ENCODE data around the gene SHMT2.
A peak's percentile ranks its signal among the peaks of the same experiment; 100 is the strongest.

The SHMT2 gene

DNA sequence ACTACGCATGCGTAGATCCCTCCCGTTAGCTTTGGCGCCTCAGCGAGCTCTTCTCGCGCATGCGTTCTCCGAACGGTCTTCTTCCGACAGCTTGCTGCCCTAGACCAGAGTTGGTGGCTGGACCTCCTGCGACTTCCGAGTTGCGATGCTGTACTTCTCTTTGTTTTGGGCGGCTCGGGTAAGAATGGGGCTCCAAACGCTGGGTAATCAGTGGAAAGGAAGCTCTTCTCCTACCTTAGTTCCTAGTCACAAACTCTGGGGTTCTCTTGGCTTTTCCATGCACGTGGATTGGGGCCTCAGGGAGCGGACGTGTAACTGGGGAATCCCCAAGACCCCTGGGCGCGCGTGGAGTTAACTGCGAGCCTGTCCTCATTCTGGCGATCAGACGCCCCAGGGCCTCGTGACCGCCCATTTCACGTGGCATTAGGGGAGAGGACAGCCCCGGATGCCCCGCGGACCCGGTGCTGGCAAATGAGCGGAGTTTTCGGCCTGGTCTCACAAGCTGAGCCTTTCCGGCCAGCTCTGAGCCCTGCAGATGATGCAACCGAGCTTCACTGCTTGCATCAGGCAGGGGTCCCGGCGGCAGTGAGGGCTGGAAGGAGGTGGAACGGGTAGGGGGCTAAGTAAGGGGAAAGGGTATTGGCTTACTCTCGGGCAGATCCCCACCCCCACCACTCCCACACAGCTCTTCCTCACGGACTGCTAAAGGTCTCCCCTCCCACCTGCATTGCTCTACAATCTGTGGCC is at the start of gene SHMT2:
TSS of gene SHMT2 (plus strand) at position 78 of the 747 bp plus-strand sequence. CDS start at position 146, 68 bp downstream.
- peak; percentile 94 to 97 for DNase-seq

DNA sequence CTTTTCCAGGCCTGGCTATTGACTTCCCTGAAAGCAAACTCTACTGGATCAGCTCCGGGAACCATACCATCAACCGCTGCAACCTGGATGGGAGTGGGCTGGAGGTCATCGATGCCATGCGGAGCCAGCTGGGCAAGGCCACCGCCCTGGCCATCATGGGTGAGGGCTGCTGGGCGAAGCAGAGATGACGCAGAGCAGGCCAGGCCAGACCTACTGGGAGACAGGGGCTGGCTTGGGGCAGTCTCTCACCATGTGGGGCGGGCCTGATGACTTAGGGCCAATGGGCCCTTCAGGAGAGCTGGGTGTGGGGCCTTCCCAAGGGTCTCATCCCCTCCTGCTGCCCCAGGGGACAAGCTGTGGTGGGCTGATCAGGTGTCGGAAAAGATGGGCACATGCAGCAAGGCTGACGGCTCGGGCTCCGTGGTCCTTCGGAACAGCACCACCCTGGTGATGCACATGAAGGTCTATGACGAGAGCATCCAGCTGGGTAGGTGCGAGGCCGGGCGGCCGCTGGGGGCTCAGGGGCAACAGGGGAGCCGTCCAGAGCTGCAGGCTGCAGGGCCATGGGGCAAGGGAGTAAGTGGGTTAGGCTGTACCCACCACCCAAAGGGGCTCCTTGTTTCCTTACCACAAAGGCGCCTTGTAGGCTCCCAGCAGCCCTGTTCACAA is 49.1 kb upstream of the SHMT2 start:
- no peak for DNase-seq

DNA sequence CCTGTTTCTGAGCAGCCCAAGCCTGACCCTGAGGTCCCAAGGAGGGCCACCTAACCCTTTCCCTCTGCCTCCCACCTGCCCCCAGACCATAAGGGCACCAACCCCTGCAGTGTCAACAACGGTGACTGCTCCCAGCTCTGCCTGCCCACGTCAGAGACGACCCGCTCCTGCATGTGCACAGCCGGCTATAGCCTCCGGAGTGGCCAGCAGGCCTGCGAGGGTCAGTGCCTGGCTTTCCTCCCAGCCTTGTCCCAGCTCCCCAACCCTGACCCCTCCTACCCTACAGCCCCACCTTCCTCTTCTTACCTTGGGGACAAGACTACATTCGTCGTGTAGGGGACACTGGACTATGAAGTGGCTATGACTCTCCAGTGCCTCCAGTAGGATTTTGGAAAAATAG is 48.4 kb upstream of the SHMT2 start:
- DNase-seq: no peak

DNA sequence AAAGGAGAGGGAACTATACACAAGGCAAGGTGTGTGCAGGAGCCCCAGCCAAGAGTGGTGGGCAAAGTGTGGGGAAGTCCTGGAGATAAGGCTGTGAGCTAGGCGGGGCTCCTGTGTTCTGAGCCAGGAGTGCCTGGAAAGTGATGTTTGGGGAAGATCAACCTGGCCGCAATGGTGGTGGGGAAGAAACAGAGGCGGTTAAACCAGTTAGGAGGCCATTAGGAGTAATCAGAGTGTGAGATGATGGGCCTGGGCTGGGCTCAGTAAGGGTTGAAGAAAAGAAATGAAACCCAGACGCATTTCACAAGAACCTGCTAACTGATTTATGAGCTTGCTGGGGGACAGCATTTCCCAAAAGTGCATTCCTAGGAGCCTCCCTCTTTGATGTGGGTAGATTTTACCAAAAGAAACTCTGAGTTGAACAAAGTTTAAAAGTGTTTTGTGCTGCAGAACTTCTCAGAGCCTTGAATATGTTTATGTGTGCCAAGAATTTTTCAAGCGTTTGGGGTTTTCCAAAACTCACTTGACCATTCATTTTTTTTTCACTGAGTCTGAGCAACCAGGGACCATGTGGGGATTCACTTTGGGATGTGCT is 47.9 kb upstream of the SHMT2 start:
- DNase-seq: no peak

DNA sequence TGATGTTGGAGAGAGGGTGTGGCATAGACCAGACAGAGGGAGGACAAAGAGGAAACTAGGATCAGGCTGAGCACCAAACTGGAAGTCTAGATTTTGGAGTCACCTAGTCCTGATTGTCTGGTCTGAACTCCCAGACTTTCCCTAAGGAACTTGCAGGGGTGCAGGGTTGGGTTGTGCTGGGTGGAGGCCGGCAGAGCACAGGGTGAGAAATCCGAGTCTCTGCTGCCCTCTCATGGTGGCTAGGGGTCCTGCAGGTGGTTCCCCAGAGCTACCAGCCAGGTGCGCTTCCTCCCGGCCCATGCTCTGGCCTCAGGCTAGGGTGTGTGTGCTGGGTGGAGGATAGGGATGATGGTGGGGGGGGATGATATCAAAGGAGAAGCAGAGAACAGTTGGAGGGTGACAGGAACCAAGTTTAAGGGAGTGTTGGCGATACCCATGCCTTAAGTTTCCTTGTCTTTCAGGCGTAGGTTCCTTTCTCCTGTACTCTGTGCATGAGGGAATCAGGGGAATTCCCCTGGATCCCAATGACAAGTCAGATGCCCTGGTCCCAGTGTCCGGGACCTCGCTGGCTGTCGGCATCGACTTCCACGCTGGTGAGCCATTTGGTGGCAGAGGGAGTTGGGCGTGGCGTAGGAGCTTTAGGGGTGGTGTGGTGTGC is 46.5 kb upstream of the SHMT2 start:
- peak; percentile 70 to 78 for DNase-seq

DNA sequence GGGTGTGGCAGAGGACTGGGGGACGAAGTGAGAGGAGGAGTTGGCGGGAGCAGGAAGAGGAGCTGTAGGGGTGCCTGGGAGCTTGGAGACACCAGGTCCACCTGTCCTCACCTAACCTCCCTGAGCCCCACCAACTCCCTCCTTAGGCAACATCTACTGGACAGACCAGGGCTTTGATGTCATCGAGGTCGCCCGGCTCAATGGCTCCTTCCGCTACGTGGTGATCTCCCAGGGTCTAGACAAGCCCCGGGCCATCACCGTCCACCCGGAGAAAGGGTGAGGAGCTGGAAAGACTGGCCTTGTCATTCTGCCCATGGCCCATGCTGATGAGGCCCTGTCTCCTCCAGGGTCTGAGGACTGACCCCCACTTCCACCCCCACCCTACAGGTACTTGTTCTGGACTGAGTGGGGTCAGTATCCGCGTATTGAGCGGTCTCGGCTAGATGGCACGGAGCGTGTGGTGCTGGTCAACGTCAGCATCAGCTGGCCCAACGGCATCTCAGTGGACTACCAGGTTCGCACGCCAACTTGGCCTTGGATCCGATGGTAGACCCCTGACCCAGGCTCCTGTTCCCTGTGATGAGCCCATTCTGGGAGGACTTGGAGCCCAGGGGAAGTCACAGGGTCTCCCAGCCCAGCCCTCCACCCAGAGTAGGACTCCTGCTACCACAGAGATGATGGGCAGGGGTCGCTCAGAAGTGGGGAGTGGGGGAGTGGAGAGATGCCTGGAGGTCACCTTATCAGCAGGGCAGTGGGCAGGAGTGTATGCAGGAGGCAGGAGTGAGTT is 45.4 kb upstream of the SHMT2 start:
- DNase-seq: no peak

DNA sequence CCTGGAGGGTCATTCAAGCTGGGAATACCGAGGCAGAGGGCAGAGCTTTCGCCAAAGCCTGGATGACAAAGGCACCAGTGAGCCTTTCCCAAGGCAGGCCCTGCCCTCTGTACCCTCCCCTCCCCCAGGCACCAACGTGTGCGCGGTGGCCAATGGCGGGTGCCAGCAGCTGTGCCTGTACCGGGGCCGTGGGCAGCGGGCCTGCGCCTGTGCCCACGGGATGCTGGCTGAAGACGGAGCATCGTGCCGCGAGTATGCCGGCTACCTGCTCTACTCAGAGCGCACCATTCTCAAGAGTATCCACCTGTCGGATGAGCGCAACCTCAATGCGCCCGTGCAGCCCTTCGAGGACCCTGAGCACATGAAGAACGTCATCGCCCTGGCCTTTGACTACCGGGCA is 44.1 kb upstream of the SHMT2 start:
- no peak for DNase-seq

DNA sequence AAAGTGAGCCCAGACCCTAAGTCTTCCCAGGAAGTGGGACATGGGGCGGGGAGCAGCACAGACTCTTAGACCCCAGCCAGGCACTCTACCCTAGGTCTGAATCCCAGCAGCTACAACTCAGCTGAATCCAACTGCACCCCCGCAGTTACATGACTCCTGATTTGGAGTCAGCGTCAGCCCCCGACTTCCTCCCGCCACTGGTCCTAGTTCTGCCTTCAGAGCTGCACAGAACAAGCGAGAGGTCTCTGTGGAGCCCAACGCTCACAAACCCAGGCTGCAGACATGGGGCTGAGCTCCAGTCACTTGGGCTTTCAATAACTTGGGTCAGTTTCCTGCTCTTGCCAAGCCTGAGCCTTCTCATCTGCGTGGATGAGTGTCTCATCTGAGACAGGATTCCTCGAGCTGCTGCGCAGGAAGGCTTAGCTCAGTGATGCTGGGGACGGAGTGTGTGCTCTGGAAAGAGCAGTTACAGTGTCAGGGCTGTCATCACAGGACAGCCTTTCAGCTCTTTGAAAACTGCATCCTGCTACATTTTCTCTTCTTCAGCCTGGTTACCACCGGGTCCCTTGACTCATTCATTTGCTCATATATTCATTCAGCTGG is 43.5 kb upstream of the SHMT2 start:
- DNase-seq: no peak

DNA sequence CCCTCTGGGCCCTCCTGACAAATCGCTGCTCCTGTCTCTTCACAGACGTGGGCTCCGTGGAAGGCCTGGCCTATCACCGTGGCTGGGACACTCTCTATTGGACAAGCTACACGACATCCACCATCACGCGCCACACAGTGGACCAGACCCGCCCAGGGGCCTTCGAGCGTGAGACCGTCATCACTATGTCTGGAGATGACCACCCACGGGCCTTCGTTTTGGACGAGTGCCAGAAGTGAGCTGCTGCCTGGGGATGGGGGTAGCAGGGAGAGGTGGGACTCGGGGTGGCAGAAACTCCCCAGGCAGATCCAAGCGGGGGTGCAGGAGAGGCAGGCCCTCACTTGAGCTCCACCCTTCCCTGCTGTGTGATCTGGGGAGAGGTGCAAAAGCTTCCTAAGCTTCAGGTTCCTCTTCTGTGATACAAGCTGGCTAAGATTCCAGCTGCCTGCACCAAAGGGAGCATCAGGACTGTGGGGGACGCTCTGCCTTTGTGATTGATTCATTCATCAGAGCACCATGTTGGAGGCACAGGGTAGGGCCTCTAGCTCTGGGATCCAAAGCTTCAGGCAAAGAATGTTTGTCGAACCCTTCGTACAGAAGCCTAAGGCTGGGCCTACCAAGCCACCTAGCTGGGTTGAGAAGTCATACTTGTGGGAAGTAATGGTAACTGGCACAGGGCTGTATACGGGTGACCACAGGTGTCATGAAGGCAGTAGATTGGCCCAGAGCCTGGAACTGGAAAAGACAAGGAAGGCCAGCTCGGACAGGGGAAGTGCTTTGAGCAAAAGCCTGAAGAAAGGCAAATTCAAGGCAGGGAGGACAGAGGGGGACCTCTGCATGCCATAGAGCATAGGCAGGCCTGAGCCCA is 42.1 kb upstream of the SHMT2 start:
- DNase-seq: no peak

DNA sequence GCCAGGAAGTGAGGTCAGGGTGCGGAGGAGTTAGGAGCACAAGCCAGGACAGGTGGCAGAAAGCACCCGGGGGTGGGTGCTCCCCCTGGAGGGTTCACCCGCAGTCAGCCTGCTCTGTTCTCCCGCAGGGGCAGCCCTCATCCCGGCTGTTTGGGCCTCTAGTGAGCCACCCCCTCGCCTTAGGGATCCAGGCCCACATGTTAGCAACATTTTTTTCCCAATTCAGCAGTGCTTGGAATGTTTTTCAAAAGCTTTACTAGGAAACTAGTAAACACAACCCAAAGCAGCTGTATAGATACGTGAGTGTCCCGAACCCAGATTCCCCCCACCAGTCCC is 41.5 kb upstream of the SHMT2 start:
- no peak for DNase-seq

DNA sequence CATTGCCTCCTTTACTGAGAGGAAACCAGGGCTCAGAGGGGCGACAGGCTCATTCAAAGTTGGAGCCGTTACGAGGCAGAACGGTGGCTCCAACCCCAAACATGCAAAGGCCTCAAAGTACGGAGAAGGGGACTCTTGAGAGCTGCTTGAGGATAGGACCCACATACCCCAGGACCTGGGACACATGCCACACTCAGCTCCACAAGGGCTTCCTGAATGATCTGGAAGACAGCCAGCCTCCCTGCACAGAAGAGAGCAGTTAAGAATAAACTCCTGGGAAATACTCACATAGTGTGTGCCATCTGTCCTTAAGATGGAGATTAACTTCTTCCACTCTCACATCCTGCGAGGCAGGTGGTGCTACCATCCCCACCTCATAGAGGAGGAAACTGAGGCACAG is 39.5 kb upstream of the SHMT2 start:
- DNase-seq: no peak

DNA sequence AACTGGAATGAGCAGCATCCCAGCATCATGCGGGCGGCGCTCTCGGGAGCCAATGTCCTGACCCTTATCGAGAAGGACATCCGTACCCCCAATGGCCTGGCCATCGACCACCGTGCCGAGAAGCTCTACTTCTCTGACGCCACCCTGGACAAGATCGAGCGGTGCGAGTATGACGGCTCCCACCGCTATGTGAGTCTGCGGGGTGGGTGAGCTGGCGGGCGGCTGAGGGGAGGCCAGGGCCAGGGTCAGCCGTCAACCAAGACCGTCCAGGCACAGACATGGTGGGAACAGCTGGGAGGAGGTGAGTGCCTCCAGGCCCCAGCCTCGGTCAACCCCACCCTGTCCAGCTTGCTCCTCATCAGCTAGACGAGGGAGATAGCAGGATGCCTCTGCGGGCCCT is 38.7 kb upstream of the SHMT2 start:
- no peak for DNase-seq

DNA sequence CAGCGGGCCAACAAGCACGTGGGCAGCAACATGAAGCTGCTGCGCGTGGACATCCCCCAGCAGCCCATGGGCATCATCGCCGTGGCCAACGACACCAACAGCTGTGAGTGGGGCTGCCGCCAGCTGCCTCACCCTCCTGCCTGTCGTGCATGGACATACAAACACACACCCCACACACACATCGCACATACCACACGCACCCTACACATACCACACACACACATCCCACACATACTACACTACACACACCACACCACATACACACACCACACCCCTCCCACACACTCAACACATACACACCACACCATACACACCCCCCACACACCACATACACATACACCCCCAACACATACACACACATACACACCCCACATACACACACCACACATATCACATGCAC is 38.1 kb upstream of the SHMT2 start:
- DNase-seq: no peak

DNA sequence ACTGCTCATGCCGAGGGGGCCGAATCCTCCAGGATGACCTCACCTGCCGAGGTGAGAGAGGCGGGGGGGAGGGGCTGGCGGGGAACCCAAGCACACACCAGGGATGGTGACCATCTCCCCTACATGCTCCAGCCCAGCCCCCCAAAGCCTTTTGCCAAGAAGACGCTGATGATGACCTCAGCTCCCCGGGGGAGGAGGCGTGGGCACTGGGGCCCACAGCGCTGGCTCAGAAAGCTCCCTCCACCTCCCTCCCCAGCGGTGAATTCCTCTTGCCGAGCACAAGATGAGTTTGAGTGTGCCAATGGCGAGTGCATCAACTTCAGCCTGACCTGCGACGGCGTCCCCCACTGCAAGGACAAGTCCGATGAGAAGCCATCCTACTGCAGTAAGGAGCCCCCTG is 36.6 kb upstream of the SHMT2 start:
- no peak for DNase-seq

DNA sequence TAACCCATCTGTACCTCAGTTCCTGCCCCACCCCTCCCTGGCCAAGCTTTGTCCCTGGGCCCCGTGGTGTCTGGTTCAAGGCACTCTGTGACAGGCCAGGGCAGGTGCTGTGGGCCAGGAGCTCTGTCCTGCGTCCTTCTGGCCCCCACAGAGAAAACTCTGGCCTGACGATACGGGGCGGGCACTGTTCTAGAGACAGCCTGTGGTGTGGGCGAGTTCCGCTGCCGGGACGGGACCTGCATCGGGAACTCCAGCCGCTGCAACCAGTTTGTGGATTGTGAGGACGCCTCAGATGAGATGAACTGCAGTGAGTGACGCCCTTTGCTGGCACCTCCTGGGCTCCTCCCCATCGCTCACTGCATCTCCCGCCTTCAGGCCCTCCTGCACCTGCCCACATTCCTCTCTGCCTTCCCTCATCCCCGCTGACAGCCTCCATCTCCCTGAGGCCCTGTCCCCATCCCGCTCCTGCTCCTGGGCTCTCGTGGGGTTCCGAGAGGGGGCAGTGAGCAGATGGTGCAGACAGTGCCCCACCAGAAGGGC is 35.7 kb upstream of the SHMT2 start:
- DNase-seq: no peak

DNA sequence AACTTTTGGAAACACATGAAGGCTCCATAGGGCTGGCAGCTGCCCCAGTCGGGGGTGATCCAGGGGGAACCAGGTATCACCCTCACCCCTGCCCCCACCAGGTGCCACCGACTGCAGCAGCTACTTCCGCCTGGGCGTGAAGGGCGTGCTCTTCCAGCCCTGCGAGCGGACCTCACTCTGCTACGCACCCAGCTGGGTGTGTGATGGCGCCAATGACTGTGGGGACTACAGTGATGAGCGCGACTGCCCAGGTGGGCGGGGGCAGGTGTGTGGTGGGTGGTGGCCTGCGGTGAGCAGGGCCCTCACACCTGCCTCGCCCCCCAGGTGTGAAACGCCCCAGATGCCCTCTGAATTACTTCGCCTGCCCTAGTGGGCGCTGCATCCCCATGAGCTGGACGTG is 35.3 kb upstream of the SHMT2 start:
- DNase-seq: no peak

DNA sequence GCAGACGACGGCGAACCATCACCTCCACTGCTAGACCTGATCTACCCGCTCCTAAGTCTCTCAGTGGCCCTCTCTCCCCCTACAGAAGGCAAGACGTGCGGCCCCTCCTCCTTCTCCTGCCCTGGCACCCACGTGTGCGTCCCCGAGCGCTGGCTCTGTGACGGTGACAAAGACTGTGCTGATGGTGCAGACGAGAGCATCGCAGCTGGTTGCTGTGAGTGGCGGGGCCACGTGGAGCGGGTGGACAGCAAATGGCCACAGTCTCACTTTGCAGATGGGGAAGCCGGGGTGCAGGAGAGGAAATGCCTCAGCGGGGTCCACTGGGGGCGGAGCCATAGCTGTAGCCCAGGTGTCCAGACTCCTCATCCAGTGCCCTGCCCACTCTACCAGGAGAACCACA is 34.3 kb upstream of the SHMT2 start:
- no peak for DNase-seq

DNA sequence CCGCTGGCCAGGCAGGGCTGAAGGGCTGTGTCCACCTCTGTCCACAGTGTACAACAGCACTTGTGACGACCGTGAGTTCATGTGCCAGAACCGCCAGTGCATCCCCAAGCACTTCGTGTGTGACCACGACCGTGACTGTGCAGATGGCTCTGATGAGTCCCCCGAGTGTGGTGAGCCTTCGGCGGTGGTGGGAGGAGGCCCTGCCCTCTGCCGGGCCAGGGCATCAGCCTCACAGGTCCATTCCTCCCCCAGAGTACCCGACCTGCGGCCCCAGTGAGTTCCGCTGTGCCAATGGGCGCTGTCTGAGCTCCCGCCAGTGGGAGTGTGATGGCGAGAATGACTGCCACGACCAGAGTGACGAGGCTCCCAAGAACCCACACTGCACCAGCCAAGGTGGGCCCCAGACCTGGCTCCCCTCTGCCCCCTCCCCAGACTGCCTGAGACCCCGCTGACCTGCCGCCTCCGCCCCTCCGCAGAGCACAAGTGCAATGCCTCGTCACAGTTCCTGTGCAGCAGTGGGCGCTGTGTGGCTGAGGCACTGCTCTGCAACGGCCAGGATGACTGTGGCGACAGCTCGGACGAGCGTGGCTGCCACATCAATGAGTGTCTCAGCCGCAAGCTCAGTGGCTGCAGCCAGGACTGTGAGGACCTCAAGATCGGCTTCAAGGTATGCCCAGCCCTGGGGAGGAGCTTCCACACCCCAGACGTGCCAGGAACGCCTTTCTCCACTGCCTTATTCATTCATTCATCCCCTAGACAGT is 33.7 kb upstream of the SHMT2 start:
- DNase-seq: no peak

DNA sequence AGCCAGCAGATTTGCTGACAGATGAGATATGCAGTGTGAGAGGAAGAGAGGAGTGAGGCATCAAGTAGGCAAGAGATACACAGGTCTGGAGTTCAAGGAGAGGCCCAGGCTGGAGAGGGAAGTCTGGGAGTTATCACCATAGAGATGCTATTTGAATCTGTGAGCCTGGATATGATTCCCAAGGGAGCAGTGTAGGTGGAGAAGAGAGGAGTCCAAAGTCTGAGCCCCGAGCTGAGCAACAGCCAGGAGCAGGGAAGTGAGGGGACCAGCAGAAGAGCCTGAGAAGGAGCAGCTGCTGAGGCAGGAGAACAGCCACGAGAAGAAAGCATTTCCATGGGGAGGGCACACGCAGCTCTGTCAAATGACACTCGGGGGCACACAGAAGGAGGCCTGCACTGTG is 33.1 kb upstream of the SHMT2 start:
- DNase-seq: no peak

DNA sequence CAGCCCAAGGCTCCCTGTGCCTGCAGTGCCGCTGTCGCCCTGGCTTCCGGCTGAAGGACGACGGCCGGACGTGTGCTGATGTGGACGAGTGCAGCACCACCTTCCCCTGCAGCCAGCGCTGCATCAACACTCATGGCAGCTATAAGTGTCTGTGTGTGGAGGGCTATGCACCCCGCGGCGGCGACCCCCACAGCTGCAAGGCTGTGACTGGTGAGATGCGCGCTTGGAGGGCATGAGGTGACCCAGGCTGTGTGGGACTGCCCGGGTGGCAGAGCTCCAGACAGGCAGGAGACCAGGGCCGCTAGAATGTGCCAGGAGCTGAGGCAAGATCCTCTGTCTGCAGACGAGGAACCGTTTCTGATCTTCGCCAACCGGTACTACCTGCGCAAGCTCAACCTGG is 32.6 kb upstream of the SHMT2 start:
- DNase-seq: no peak

DNA sequence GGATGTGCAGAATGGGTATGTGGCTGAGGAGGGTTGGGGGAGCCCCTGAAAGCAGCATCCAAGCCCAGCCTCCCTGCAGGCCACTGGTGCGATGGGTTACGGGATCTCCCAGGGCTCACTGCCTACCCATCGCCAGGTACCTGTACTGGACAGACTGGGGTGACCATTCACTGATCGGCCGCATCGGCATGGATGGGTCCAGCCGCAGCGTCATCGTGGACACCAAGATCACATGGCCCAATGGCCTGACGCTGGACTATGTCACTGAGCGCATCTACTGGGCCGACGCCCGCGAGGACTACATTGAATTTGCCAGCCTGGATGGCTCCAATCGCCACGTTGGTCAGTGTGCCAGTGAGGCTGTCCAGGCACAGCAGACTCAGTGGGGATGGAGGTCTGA is 31.2 kb upstream of the SHMT2 start:
- DNase-seq: no peak

All from NCI-H2081 (cell line).